DMS 273 treated with DMSO at 0.1 percent for 48 hours (cell line): ENCODE measurements around the gene PGLYRP3.

Source experiments
- DNase-seq: peaks from one replicate; lab custom pipeline; 2025; lab: John Stamatoyannopoulos, UW

Gene PGLYRP3, protein sequence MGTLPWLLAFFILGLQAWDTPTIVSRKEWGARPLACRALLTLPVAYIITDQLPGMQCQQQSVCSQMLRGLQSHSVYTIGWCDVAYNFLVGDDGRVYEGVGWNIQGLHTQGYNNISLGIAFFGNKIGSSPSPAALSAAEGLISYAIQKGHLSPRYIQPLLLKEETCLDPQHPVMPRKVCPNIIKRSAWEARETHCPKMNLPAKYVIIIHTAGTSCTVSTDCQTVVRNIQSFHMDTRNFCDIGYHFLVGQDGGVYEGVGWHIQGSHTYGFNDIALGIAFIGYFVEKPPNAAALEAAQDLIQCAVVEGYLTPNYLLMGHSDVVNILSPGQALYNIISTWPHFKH

DNA sequence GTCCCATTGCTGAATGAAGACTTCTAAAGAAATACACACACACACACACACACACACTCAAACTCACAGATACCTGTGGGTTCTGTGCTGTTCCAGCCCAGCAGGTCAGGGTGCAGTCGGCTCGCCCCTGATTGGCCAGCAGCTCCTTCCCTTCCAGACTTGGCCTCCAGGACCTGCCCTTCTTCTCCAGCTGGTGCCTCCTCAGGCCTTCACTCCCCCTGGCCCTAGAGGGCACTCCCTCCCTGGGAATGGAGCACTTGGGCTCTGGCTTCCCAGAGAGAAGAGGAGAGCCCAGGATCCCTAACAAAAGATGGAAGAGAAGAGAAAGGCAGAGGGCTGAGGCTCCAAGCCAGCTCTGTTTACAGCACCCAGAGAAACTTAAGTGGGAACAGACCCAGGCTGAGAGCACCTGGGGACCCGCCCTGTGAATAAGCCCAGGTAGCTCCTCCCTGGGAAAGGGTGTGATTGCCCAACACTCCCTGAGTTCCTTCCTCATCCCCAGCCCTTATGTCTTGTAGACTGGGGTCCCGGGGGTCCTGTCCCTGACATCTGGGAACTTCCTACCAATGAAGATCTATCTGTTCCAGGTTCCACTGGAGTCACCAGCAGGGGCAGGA is at the start of gene PGLYRP3:
Gene PGLYRP3 (minus strand): TSS at position 383 of the 617 bp plus-strand sequence. CDS start 2,287 bp downstream, outside the sequence.
- no peak for DNase-seq

DNA sequence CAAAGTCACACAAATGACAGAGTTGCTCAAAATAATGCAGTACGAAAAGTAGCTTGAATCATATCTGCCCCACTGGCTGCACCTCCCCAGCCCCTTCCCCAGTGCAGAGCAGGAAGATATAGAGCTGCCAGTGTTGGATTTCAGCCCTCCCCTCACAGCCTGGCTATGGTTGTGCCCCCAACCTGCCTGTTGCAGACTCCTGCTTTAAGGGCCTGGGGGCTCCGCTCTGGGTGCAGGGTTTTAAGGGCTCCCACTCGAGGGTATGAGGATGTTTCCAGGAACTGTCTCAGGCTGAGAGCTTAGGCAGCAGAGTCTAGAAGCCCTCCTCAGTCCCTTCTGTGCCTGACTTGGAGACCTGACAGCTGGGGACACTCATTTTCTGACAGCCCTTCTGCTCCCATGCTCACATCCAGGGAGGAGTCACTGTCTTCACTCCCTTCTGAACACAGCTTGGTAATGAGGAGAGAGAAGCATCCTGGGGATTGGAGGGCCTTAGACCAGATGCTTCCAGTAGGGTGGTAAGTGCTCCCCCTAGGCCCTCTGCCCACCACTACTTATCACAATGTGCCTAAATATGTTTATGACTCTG is 49.5 kb upstream of the PGLYRP3 start:
- DNase-seq: peak; percentile 20

DNA sequence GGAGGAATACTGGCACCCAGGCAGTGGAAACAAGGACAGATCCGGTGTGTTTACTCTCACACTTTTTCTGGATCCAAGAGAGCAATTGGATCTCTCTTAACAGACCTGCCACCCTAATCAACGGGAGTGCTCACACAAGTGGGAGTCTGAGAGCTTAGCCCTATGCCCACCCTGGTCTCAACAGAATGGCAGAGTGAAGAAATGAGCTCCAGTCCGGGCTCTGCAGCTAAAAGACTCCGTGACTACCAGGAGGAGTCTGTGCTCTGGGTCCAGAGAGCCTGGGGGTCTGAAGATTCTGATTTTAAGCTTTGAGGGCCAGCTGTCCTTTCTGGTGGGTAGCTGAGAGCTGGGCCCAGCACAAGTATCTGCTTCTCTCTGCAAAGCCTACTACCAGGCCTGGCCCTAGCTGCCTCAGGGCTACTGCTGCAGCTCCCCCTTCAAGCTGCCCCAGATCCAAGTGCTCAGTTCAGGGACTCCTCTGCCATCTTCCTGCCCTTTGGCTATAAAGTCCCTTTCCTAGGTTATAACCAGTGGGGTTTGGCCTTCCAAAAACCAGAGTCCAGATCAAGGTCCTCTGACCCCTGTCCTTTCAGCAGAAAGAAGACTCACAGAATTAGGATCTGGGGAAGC is 48.8 kb upstream of the PGLYRP3 start:
- DNase-seq: no peak

DNA sequence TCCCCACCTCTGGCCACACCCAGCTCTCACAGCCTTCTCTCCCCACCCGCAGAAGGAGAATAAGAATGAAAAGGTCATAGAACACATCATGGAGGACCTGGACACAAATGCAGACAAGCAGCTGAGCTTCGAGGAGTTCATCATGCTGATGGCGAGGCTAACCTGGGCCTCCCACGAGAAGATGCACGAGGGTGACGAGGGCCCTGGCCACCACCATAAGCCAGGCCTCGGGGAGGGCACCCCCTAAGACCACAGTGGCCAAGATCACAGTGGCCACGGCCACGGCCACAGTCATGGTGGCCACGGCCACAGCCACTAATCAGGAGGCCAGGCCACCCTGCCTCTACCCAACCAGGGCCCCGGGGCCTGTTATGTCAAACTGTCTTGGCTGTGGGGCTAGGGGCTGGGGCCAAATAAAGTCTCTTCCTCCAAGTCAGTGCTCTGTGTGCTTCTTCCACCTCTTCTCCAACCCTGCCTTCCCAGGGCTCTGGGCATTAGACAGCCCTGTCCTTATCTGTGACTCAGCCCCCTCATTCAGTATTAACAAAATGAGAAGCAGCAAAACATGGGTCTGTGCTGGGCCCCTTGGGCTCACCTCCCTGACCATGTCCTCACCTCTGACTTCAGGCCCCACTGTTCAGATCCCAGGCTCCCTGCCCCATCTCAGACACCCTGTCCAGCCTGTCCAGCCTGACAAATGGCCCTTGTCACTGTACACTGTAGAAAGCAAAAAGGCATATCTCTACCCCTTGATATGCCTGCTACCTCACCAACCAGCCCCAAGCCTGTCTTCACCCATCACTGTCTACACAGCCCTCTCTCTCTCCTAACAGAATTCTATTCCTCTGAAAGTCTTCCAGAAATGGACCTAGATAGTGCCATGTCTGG is 48.1 kb upstream of the PGLYRP3 start:
- DNase-seq: no peak

DNA sequence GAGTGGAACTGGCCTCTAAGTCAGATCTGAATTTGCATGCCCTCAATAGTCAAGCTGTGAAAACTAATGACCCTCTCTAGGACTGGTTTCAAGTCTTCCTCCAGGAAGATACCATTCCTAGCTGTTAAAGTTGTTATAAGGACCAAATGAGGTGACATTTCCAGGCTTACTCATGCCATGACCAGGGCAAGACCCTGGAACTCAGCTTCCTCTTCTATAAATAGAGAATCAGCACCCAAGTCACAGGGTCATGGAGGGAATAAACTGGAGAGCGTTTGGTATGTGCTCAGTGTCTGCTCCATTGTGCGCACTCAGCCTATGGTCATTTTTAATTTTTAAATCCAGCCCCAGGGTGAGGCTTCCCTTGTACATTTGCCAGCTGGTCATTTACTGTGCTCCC is 47.4 kb upstream of the PGLYRP3 start:
- DNase-seq: no peak

DNA sequence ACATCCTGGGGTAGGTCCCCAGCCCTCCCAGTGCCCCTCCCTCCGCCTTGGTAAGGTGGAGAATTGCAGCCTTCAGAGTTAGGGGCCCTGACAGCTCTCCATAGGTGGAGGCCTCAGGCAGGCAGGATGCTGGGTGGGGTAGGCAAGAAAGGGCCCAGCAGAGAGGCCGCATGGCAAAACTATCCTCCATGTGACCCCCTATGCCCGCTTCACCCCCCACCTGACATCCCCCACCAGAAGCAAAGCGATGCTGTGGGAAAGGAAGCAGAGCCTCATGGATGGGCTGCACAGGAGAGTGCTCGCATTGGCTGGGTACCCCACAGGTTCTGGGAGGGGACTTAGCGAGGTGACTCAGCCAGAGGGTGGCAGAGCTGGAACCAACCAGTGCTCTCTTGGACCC is 46.5 kb upstream of the PGLYRP3 start:
- no peak for DNase-seq

DNA sequence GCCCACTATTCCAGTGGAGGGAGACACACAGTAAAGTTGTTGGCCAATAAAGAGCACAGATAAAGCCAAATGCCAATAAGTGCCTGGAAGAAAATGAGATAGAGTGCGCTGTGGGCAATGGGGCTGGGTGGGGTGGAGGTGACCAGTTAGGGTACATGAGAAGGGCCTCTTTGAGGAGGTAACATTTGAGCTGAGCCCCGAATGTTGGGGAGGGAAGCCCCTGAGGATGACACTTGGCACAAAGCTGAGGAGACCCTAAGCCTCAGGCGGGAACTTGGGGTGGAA is 45.9 kb upstream of the PGLYRP3 start:
- DNase-seq: no peak

DNA sequence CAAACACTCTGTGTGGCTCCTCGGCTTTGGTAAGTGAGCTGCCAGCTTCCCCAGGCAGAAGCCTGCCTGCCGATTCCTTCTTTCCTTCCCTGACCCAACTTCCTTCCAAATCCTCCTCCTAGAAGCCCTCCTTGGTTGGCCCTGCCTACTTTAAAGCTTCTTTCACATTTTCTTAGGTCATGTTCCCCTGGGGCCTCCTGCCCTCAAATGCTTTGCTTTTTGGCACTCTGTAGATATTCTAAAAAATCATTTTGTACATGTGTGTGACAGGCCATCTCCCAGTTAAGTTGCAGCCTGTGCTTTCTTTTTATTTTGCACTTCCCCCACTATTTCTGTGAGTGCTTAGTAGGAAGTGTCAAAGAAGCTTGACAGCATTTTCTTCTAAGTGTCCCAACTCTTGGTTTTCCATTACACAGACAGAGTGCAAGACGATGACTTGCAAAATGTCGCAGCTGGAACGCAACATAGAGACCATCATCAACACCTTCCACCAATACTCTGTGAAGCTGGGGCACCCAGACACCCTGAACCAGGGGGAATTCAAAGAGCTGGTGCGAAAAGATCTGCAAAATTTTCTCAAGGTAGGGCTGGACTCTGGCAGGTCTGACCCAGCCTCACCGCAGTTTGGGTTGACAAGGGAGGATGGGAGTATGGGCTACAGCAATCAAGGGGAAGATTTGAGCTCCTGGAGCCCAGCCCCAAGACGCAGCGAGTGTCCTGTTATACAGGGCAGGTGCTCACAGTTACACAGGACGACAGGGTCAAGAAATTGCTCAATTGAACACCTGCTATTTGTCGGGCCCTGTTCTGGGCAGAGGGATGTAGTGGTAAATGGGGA is 45.3 kb upstream of the PGLYRP3 start, which contains the start of gene S100A9:
Gene S100A9 (plus strand): TSS at position 2 of the 838 bp plus-strand sequence. CDS start 430 bp downstream, at position 432.
- no peak for DNase-seq

DNA sequence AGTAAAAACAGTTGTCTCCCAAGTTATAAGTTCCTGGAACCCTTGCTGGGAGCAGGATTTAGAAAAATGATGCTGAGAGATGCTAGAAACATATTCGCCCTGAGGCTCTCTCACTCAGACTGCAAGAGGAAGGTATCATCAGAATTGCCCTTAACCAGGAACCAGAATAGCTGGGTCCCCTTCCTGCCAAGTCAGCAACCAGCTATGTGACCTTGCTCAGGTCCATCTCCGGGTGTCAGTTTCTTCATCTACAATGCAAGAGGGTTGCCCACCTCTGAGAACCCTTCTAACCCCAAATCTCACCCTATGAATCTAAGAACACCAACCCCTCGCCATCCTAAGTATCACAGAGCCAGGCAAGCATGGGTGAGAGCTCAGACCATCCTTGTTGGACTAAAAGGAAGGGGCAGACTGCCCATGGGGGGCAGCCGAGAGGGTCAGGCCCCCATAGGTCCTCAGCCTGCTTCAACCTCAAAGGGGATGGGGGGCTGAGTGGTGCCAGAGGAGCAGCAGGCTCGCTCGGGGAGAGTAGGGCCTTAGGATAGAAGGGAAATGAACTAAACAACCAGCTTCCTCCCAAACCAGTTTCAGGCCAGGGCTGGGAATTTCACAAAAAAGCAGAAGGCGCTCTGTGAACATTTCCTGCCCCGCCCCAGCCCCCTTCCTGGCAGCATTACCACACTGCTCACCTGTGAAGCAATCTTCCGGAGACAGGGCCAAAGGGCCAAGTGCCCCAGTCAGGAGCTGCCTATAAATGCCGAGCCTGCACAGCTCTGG is 44.5 kb upstream of the PGLYRP3 start:
- DNase-seq: no peak

DNA sequence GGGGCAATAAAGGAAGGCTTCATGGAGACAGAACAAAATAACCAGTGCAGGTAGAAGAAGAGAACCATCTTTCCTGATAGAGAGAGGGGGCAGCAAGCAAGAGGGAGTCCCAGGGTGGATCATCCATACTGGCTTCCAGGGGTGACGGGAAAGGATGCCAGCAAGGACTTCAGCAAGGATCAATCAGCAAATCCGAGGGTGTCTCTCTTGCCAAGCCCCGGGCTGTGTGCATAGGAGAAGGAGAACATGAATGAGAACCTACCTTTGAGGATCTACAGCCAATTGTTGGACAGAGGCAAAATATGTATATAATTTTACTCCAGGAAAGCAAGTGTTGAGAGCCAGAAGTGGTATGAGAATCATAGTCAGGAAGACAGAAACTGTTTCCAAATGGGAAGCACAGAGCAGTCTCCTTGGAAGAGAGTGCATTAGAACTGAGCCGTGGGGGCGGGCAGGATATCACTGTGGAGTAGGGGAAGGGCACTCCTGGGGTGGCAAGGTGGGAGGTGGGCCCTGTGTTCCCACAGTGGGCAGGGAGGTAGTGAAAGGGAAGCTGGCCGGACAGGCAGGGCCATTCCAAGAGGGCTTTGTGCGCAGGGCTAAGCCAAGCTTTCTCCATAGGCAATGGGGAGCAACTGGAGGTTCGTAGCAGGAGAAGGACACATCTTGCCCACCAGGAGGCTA is 43.8 kb upstream of the PGLYRP3 start:
- no peak for DNase-seq

DNA sequence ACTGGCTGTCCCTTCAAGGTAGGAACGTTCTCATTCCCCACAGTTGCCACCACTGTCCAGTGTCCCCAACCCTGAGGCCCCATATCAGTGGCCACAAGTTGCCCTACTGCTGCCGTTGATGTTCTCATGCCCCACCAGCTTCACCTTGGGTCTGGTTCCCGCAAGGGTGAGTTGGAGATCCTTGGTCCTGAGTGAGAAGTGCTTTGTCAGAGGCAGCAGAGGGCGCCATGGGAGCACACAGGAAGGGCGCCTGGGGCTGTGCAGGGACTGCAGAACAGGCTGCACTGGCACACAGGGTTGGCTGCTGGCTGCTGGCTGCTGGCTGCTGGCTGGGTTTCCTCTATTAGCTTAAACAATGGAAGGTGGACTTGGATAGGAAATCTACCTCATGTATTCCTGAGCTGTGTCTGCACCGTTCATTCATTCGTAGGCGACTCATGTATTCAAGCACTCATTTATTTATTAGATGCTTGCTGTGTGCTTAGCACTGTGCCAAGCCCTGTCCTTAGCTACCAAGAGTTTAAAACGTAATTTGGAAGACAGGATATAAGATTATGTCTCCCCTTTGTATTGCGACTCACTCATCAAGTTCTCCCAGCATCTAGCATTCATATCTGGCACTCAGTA is 42.8 kb upstream of the PGLYRP3 start:
- peak; percentile 53 for DNase-seq

DNA sequence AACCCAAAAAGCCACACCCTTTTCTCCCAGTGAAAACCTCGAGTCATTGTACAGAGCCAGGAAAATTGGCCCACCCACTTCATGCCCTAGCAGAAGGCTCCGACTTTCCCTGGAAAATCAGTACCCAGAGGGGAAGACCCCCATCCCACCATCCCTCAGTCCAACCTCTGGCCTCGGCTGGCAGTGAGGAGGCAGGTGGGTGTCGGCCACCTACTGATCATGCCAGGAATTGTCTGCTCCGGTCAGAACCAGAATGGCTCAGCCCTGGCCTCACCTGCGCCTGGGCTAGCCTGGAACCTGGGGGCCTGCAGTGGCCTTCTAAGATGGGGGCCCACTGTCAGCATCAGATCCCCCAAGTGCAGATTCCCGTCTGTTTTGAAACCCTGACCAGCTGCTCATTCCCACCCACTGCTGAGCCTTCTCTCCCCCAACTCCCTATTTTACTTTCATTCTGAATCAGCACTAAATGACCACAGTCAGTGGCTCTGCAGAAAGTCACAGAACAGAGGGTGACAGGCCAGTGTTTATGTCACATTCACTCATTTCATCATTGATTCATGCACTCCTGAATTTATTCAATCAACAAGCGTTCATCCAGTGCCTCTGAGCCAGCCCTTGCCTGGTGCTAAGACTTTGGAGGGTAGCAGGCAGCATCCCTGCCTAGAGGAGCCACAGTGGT is 41.9 kb upstream of the PGLYRP3 start:
- DNase-seq: no peak

DNA sequence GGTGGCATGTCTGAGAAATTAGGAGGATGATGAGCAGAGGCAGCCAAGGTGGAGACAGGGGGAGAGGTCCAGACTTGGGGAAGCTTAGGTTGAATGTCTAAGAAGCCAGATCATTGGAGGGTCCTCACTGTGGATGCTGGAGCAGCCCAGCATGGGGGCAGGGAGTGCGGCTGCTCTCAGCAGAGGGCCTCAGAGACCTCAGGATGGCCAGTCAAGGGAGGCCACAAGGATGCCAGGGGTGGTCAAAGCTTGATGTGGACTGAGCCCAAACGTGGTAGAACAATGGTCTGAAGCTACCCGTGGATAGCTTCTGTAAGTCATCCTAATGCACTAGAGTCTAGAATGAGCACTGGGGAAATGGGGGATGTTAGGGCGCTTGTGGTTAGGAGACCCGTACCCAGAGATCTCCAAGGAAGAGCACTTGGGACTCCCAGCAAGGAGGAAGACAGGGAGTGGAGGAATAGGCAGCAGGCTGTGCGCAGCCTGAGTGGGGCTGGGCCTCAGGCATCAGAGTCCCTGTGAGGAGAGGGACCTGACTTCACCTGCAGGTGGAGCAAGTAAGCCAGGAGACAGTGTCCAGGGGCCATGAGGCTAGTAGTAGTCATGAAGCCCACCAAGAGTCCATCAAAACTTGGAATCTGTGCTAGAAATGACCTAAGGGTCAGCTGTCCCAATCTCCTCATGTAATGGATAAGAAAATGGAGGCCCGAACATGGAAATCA is 40.6 kb upstream of the PGLYRP3 start:
- DNase-seq: no peak

DNA sequence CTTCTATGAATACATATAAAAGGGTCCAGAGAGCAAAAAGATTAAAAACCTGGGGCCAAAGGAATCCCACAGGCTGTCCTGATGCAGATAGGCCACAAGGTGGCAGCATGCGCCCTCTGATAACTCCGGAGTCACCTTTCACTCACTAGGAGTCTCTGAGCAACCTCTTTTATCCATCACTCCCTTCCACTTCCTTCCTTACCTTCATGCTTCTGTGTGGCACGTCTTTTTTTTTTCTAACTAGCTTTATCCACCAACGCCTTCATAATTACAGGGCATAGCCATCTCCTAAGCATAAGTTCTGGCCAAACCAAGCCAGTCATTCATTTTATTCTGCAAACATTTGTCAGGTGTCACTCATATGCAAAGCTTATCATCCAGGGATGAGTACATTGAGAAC is 39.8 kb upstream of the PGLYRP3 start:
- DNase-seq: peak; percentile 34

DNA sequence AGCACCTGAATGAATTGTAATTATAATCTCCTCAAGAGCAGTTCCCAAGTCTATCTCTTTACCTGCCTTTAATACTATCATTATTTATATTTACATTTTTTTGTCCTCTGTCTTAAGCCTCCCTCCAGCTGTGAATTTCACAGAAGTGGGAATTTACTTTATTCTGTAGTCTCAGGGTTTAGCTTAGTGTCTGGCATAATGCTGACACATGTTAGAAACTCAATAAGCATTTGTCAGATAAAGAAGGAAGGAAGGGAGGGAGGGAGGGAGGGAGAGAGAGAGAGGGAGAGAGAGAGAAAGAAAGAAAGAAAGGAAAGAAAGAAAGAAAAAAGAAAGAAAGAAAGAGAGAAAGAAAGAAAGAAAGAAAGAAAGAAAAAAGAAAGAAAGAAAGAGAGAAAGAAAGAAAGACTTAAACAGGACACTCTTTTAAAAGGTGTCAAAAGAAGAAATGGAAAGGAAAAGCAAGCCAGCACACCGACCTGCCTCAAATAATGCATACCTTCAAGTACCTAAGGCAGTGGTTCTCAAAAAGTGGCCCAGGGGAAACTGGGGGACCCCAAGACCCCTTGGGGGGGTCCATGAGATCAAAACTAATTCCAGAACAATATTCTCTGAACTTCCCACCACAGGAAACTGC is 37.7 kb upstream of the PGLYRP3 start:
- no peak for DNase-seq

DNA sequence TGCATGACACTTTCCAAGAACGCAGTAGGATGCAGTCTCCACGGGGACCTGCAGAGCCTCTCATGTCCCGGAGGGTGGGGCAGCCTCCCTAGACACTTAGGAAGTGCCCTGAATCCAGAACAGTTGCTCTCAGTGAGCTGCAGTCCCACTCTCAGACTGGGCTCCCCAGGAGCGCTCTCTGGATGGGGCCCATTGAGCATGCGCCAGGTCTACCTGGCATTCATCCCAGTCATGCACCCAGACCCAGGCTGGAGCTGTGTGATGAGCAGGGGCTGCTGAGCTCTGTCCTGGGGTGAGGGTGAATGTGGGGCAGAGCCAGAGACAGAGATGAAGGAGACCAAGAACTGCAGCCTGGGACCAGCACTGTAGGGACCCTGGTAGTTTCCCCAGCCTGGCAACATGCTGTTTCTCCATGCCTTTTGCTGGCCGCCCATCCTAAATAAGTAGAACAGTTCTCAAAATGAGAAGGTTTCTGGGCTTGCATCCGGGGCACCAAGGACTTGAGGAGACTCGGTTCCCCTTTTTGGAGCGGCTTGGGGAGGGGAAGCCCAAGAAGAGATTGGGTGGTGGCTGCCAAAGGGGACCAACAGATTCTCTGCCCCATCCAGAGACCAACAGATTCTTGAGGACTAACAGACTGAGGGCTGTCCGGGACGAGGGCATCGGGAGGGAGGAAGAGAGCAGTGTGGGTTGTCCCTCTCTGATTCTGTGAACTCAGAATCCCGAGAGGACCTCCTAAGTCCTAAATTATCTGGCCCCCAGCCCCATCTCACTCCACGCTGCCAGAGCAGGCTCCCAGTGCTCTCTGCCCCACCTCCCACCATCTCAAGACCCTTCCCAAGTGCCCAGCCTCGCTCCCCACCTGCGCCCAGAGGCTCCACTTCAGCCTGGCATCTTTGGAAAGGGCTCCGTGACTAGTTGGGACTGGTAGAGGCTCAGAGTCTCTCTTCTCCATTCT is 36.9 kb upstream of the PGLYRP3 start:
- DNase-seq: no peak
